Stimulated activated CD4-positive, alpha-beta T cell treated with anti-CD3 and anti-CD28 coated beads, Interleukin-4, amount 100 ng/mL, for 48 hours (primary cell): Measurements from ENCODE around the gene CLTCL1.

Source experiments
- DNase-seq, 2 donors: peaks; one replicate each; pipeline ENCODE4 v3.0.0-alpha.2; 2020; ENCODE audit warnings: low read depth in 2 of 2

CLTCL1 gene

DNA sequence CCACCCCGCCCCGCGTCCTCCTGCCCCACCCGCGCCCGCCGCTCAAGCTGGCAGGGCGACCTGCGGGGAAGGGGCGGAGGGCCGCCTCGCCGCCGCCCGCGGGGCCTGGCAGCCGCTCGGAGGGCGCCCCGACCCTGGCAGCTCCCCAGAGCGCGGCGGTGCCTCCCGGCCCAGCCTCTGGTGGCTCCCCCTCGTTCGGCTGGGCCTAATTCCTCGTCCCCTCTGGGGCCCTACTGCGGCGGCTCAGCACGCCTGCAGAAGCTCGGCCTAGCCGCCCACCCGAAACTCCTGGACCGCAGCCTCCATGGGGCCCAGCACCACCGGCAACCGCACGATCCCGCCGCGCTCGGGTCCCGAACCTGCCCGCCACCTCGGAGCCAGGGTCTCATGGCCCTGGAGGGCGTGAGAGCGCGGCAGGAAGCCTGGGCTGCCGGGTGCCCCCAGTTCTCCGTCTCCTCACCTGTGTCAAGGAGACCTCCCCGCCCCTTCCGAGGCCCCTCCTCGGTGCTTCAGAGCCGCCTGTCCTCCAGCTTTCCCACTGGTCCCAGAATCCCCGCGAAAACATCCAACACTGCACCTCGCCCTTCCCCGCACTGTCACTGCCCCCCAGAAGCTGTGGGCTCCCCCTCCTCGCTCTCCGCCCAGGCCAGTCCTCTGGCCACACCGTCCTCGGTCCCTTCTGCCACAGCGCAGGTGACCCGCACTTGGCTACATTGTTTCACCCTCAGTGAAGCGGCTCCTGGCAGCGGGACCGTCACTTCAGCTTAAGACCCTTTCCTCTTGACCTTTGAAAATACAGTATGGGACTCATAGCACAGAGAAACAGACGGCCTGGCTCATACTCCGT, 140.8 kb downstream of the CLTCL1 start:
- DNase-seq = no peak

DNA sequence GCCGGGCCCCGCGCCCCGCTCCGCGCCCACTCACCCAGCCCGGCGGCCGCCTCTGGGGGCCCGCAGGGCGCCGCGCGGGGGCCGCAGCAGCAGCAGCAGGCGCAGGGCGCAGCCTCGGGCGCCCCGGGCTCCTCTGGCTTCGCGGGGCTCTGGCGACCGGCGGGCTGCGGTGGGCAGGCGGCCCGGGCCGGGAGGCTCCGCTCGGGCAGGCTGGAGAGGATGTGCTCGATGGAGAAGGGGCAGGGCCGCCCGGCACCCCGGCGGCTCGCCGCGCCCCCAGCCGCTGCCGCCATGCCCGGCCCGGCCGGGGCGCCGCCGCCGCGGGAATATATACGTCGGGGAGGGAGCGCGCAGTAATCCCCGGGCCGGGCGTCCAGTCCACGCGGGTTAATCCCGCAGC, 141.5 kb downstream of the CLTCL1 start, which contains the start of gene GSC2:
Gene GSC2 (minus strand): TSS at position 302 of the 400 bp plus-strand sequence. CDS start 9 bp downstream, at position 293.
- no peak for DNase-seq

DNA sequence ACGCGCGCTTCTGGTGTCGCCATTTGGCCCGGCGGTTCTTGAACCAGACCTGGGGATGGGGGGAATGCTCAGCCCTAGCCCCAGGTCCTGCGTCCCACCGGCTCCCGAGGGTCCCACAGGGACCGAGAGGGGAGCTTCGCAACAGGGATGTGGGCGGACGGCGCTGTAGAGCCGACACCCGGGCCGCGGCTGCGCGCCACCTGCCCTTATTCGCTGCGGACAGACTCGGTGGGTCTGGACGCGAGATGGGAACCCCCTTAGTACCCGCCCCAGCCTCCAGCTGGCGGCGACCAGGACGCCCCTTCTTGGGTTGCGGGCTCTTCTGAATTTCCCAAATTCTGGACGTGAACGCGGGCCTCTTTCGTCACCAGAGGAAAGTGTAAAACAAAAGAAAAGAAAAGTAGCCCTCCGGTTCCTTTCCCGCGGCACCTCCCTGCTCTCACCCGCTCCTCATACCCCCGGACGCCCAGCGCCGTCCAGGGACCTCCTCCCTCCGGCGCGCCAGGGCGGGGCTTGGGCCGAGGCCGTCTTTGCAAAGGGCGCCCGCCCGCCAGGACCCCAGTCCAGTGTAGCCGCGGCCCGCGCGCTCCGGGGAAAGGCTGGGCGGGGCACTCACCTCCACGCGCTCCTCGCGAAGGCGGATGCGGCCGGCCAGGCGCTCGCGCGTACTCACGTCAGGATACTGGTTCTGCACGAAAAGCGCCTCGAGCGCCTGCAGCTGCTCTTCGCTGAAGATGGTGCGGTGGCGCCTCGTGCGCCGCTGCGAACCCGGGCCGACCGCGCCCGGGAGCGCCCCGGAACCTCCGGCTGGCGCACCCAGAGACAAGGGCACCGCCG, 142.3 kb downstream of the CLTCL1 start:
- peak in 1 of 2 donors; percentile 24 for DNase-seq

DNA sequence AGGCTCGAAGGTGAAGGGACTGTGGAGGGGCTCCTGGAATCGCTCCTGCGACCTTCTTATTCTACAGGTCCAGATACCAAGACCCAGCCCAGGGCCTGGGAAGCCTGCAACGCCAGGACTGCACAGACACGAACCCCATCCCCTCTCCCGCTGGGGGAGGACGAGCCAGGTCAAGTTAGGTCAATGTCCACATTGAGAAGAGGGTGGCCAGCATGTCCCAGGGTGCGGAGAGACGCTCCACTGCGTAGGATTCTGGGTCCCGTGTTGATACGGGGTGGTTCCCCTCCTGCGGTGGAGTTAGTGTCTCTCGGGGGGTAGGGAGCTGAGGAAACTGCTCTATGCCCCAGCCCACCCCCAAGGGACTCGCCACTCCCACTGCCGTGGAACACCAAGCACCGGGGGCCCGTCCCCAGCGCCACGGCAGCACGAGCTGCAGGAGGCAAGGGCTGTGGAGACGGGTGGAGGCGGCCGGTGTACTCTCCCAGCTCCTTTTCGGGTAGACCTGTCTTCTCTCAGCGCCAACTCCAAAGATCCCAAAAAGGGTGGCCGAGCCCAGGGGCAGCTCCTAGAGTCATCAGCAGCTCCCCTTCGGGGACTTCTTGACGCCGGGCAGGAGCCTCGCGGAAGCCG, 143.0 kb downstream of the CLTCL1 start:
- no peak for DNase-seq

DNA sequence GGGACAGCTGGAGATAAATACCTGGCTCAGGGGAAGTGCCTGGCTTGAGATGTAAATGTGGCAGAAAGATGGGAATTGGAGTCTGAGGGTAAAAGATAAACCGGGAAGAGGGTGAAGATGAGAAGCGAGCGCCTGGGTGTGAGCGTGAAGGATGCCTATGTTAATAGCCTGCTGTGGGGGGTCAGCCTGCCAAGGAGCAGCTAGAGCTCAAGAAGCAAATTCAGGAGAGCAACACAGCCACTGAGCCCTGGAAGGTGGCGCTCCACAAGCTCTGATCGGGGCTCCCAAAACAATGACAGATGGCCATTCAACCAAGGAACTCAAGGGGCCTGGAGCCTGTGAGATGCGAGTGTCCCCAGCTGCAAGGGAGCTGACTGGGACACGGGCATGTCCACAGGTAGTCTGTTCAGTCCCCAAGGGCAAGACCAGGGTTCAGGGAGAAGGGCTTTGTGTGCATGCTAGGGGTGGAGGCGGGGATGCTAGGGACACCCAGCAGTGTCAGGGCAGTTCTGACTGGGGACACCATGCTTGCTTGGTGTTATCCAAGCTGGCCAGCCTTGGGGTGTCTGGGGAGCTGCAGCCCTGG, 144.2 kb downstream of the CLTCL1 start:
- no peak for DNase-seq

DNA sequence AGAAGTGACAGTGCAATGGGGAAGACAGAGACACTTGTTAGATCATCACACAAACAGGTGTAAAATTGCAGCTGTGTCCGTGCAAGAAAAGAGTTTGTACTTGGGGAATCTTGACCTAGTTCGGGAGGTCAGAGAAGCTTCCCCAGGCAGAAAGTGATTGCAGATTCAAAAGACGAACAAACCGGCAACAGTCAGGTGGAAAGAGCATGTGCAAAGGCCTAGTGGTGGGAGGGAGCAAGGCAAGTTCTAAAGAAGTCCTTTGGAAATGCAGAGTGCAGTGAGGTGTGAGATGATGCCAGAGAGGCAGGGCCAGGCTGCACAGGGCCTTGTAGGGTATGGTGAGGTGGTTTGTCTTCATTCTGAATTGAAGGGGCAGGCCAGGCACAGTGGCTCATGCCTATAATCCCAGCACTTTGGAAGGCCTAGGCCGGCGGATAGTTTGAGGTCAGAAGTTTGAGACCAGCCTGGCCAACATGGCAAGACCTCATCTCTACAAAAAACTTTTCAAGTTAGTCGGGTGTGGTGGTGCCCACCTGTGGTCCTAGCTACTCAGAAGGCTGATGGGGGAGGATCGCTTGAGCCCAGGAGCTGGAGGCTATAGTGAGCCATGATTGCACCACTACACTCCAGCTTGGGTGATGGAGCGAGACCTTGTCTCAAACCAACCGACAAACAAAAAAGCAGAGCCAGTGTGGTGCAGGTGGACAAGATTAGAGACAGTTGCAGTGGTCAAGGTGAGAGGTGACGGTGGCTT, 145.1 kb downstream of the CLTCL1 start:
- DNase-seq = no peak

DNA sequence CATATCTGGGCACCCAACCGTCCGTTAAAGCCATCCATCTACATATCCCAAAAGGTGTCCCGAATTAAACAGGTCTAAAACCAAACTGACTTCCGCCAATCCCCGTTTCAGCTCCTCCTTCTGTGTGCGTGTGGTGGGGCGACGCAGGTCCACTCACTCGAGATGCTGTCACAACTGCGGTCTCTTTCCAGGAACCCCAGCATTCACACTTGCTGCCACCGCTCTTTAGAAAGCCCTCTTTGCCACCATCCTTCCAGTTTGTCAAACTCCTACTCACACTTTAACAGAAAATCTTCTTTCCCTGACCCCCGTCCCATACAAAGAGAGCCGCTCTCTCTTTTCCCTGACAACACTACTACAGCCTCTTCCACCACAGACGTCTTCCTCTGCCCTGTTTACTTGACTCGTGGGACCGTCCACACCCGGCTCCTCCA, 147.5 kb downstream of the CLTCL1 start:
- peak; percentile 19 to 30 for DNase-seq

DNA sequence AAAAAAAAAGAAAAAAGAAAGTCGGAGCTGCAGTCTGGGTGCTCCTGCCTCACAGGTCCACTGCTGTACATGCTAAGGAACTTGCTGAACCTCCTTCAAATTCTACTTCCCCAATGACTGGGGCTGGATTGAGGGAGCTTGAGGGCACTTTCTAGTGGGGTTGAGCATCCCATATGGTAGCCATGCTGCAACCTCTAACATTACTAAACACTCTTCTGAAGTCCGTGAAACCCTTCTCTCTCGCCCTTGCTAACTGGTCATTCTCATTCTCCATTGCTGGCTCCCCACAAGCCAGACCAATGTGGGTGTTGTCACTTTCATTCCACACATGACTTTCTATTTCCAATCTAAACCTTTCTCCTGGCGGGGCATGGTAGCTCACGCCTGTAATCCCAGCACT, 148.3 kb downstream of the CLTCL1 start:
- no peak for DNase-seq

DNA sequence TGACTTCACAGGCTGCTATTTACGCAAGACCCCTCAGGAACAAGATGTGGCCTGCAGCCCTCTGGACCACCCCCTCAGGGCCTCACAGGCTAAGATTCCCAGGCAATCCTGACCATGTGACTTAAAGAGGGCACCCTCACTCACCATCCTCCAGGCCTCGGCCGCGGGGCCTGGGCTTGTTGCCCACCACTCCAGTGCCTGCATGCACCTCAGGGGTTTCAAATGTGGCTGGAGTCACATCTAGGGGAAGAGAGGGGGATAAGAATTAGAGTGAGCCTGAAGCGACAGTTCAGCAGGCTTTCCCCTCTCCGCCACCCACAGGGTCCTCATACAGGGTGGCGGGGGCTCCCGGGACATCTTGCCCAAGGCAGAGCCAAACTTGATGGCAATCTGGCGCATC, 149.1 kb downstream of the CLTCL1 start:
- DNase-seq = no peak

DNA sequence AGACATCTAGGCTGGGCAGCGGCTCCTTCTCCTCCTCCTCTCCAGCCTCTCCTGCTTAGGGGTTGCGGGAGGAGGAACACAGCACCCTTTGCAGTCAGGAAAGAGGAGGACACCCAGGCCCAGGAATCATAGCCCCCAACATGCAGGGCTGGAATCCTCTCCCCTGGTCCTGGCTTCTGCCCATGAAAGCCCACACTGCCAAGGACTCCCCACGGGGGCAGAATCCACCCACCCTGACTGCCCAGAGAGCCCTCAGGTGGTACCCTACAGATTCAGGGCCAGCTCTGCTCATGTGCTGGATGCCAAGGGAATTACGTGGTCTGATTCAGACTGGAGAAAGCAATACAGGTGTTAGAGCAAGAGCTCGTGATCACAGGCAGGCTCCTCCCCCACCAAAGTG, 151.5 kb downstream of the CLTCL1 start:
- DNase-seq = no peak

DNA sequence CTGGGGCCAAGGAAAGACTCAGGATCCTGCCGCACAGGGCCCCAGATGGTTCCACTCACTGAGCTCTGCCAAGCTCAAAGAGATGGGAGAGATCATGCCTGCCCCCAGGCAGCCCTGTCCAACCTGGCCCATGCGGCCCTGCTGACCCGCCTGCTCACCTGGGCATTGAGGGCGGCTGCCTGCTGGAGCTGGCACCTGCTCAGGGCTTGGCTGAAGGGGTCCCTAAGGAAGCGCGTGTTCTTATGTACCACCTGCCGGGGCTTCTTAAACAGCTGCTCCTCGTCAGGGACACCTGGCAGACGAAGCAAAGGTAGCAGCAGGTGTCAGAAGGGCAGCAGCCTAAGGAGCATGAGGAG, 152.5 kb downstream of the CLTCL1 start:
- DNase-seq = no peak

DNA sequence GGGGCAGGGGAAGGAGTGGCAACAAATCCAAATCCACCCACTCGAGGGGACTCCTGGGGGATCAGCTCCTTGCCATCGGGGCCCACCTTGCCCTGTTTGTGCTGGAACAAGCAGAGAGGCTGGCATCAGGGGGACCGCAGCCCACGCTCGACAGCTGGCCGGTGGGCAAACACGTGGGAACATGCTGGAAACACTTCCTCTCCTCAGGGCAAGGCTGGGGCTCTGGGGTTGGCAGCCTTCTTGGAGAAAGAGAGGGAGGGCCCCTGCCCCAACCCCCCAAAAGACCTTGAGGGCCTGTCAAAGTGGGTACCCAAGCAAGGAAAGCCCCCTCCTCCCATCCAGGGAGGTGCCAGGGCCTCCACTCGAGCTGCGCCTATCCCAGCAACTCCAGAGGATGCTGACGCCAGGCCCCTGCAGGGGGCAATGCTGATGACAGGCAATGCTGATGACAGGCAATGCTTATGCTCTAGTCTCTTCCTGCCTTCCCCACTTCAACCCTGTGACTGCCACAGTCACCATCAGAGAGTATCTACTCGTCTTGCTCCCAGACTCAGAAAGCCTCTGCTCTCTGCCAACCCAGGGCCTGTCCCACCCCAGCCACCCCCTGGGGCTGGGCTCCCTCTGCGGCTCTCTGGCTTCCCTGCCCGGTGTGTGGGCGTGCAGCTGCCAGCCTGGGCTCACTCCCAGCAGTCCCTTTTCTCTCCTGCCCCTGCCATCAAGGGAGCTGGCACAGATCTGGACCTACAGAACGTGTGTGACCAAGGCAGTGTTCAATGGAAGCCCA, 153.1 kb downstream of the CLTCL1 start:
- DNase-seq = no peak

DNA sequence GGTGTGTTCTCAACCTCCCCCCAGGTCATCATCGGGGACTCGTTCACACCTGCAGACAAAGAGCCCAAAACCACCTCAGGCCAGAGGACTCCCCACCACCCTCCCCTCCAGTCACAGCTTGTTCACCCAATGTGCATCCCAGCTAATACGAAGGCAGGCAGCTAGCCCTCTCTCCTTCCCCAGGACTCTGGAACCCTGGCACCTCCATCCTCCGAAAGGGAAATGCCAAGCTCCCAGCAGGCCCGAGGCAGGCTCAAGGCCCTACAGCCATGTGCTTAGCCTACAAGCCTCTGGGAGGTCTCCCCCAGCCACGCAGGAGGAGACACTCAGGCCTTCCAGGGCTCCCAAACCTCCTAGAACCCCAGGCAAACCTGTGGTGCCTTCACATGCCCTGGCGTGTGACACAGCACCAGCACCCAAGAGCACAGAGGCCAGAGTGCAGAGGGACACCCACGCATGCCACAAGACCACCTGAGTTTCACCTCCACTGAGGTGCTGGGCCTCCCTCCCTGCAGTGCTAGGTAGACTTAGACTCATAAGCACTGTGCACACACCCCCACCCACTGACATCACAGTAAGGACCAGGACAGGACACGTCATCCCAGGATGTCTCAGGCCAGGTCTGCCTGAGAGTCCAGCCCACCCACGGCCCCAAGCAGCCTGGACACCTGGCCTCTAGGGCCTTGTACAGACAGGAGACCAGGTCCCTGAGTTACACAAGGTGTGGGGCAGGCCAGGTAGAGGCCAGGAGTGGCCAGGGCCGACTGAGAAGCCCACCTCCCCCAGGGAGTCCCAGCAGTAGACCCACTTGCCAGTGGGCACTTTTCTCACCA, 153.9 kb downstream of the CLTCL1 start:
- no peak for DNase-seq

DNA sequence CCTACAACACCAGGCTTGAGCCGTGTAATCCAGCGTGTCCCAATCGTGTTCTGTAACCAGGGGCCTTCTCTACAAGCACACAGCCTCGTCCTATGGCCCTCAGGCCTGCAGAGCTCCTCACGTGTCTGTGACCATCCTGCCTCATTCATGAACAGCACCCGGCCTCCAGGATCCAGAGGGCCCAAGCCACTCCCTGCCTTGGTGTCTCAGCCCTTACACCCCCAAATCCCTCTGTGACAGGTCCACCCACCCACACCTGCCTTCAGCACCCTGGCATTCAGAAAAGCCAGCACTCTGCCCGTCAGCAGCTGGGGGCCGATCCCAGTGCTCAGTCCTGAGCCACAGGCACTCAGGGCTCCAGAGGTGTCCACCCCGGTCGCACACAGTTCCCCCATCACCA, 154.6 kb downstream of the CLTCL1 start:
- DNase-seq = no peak

DNA sequence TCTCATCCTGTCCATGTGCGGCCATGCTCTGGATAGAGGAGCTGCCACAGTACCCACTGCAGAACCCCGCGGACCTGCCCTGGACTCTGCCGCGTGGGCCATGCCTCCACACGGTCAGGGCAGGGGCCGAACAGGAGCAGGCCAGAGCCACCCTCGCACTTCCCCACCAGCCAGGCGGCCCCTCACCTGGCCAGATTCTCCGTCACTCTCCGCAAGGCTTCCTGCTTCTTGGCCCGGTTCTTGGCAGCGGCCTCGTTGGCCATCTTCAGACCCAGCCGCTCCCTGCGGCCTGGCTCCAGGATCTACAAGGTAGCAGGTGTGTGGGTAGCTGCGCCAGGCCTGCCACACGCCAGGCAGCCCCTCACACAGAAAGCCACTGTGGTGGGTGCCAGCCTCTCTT, 156.6 kb downstream of the CLTCL1 start:
- DNase-seq = no peak

DNA sequence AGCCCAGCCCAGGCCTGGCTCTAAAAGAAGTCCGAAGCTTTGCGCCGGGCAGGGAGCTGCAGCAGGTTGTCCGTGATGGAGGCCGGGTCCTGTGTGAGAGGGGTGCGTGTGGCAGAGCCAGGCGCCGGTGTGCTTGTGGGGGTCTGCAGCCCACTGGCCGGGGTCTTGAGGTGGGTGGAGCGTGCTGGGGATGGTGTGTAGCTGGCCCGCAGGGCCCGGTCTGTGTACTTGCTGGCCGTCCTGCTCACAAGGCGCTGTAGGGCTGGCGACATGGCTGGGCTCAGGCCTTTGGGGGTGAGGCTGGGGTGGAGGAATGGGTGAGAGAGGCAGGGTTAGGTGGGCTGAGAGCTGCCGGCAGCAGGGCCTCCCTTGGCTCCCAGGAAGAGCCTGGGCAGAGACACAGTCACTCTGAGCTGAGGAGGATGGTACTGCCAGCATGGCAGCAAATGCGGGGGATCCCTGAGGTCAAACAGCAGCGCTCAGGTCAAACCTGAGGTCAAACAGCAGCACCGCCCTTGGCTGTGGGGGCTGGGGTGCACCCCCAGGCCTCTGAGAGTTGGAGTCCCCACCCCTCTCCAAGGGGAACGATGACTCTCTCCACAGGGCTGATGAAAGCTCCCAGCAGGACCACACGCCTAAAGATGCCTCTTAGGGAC, 157.2 kb downstream of the CLTCL1 start:
- DNase-seq = no peak

DNA sequence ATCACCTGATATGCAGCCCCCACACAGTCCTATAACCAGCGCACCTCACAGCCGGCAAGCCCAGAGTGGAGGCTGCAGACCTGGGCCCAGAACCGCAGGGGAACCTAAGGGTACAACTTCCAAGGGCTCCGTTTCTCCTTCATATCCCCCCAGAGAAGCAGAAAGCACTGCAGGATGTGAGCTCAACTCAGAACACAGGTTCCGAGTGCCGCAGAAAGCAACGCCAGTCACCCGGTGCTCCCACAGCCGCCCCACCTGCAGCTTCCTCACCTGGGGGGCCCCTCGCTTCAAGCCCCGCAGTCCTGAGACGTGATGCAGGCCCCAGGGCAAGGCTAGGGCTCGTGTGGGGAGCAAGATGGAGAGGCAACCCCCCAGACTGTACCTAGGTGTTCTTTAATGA, 158.0 kb downstream of the CLTCL1 start:
- no peak for DNase-seq

DNA sequence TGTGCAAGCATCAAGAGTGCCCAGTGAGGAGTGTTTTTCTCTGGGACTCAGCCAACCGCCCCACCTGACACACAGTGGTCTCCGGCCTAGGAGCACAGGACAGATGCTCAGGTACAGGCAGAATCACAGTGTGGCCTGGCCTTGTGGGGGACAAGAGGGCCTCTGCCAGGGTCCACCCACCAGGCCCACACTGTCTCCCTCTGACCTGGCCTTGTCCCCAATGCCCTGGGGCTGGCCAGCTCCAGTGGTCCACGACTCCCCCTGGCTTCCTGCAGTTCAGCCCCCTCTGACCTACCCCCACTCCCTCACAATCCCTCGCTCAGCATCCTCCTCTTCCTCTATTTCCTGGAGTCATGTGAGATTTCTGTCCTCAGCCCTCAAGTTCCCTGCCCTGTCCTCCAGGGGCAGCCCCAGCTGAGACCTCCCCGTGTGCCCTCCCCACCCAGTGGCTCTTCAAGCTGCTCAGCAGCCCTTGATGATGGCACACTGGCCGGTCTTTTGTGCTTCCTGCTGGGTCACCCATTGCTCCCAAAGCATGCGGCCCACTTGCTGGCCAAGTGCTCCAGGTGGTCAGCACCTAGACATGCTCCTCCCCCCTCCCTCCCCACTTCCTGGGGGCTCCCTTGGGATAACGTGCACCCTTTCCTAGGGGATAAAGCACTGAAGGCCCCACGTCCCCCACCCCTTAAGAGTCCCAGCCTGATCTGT, 158.7 kb downstream of the CLTCL1 start:
- DNase-seq = no peak
